Measurements from ENCODE around the gene MT4. TPM values are rescaled to one million over a fixed set of nuclear protein-coding genes. Genes with fewer than 3 reads are reported as not detected.

MT4 gene
- polyA plus RNA-seq, 4 donors: not detected

DNA sequence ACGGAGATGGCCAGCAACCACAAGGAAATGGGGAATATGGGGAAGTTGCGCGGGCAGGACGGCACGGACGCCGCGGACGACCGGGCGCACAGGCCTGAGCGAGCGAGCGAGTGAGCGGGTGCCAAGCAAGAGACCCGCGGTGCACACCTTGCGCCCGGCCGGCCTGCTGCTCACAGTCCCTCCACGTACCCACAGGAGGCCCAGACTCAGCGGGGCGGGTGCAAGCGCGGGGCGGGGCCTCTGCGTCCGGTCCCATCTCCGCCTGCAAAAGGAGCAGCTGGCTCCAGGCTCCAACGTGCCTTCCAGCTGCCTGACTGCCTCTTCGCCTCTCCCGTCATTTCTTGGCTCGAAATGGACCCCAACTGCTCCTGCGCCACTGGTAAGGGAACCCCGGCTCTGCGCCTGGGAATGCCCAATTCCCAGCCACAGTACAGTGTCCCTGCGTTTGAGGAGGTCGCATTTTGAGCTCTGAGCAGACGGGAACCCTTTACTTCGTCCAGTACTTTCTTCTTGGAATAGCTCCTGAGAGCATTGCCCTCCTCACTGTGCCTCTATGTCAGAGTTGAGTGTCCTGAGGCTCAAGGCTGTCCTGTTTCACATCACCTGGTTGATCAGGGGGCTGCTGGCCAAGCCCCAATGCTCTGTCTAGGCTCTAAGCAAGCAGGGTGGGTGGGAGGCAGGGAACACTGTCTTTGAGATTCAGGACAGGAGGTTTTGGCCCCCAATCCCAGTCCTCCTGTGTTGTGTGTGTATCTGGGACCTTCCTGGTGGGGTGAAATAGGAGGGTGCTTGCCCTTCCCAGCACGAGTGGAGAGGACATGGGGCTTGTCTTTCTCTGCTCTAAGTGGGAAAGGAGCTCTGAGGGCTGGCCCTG is 52.6 kb downstream of the MT4 start:
- no peak for DNase-seq (ENCODE audit: low read depth in 4 of 4, low spot score in 3 of 4)

DNA sequence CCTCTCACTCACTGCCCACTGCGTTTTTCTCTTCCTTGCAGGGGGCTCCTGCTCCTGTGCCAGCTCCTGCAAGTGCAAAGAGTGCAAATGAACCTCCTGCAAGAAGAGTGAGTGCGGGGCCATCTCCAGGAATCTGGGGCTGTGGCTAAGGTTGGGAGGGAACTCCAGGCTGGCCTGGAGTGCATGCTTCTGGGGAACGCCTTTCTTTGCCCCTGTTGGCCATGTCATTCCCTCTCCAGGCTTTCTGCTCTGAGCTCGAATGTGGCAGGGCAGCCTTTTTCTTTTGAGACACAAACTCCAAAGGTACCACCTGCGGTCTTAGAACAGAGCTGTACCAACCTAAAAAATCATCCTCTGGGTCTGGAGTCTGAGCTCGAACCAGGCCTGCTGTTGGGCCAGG is 53.3 kb downstream of the MT4 start:
- DNase-seq (ENCODE audit: low read depth in 4 of 4, low spot score in 3 of 4): no peak

Other genes starting within 250 kb of the MT4 start
- gene AMFR, start 139.5 kb upstream of the MT4 start, polyA plus RNA-seq (ENCODE audit: insufficient read length in 4 of 4): 100 to 1,000 TPM in 3 of 4 donors, 10 to 100 TPM in 1; 96.4 to 143 (median 124) TPM
- gene NUDT21, start 113.7 kb upstream of the MT4 start, polyA plus RNA-seq (ENCODE audit: insufficient read length in 4 of 4): 100 to 1,000 TPM; 119 to 154 (median 128) TPM
- gene OGFOD1, start 113.5 kb upstream of the MT4 start, polyA plus RNA-seq (ENCODE audit: insufficient read length in 4 of 4): 10 to 100 TPM; 37.2 to 41.3 (median 38.9) TPM
- 100 to 1,000 TPM in 2 of 4 donors, 10 to 100 TPM in 2; 73.8 to 109 (median 93.8) TPM for gene BBS2, start 45.0 kb upstream of the MT4 start, polyA plus RNA-seq (ENCODE audit: insufficient read length in 4 of 4)
- gene MT3, start 24.5 kb downstream of the MT4 start, polyA plus RNA-seq (ENCODE audit: insufficient read length in 4 of 4): 1 to 10 TPM in 2 of 4 donors, under 1 TPM in 1, not detected in 1; 0.73 to 1.4 (median 1.0) TPM
- gene MT2A, start 43.5 kb downstream of the MT4 start, polyA plus RNA-seq (ENCODE audit: insufficient read length in 4 of 4): 10 to 100 TPM; 19.5 to 27.5 (median 23.6) TPM
- 10 to 100 TPM; 20.0 to 50.1 (median 24.8) TPM for gene MT1E, start 60.7 kb downstream of the MT4 start, polyA plus RNA-seq (ENCODE audit: insufficient read length in 4 of 4)
- gene MT1M, start 67.6 kb downstream of the MT4 start, polyA plus RNA-seq (ENCODE audit: insufficient read length in 4 of 4): 1 to 10 TPM in 1 of 4 donors, under 1 TPM in 2, not detected in 1; 0.27 to 1.1 (median 0.32) TPM
- not detected for gene MT1A, start 73.6 kb downstream of the MT4 start, polyA plus RNA-seq (ENCODE audit: insufficient read length in 4 of 4)
- under 1 TPM in 1 of 4 donors, not detected in 3; 0.59 TPM for gene MT1B, start 86.8 kb downstream of the MT4 start, polyA plus RNA-seq (ENCODE audit: insufficient read length in 4 of 4)
- gene MT1F, start 92.9 kb downstream of the MT4 start, polyA plus RNA-seq (ENCODE audit: insufficient read length in 4 of 4): 10 to 100 TPM in 3 of 4 donors, 1 to 10 TPM in 1; 4.9 to 73.8 (median 49.8) TPM
- 100 to 1,000 TPM in 1 of 4 donors, 10 to 100 TPM in 3; 16.9 to 173 (median 36.0) TPM for gene MT1G, start 103.0 kb downstream of the MT4 start, polyA plus RNA-seq (ENCODE audit: insufficient read length in 4 of 4)
- 10 to 100 TPM in 2 of 4 donors, 1 to 10 TPM in 2; 4.4 to 57.8 (median 10.6) TPM for gene MT1H, start 104.7 kb downstream of the MT4 start, polyA plus RNA-seq (ENCODE audit: insufficient read length in 4 of 4)
- gene MT1X, start 117.4 kb downstream of the MT4 start, polyA plus RNA-seq (ENCODE audit: insufficient read length in 4 of 4): 10 to 100 TPM; 16.7 to 48.4 (median 22.0) TPM
- gene NUP93, start 165.1 kb downstream of the MT4 start, polyA plus RNA-seq (ENCODE audit: insufficient read length in 4 of 4): 10 to 100 TPM; 50.1 to 94.4 (median 79.9) TPM

Measured in left renal pelvis (tissue), 4 donors.